Measurements from ENCODE around the gene SLFN14. TPM values are rescaled to one million over a fixed set of nuclear protein-coding genes. Genes with fewer than 3 reads are reported as not detected.

The SLFN14 gene
- polyA plus RNA-seq: under 1 TPM in 1 of 4 donors, not detected in 3; 0.07 TPM
- long read RNA-seq, donor 1: 0 reads
- long read RNA-seq, donor 2: 0 reads
- long read RNA-seq, donor 3: 0 reads
- long read RNA-seq, donor 4: 0 reads
- long read RNA-seq, donor 5: 0 reads
- long read RNA-seq, donor 6: 0 reads
- long read RNA-seq, donor 7: 0 reads
- long read RNA-seq, donor 8: 0 reads
- long read RNA-seq, donor 9: 0 reads
- long read RNA-seq, donor 10, partial matches to known transcripts: 0 of 20 reads
- long read RNA-seq, donor 10, other reads (novel, unspliced or antisense): 20 of 20 reads

- no peak within 1 kb of the TSS for H3K4me3 ChIP-seq (ENCODE audit: low read depth in 1 of 3, low read length in 3 of 3)
- WGBS, 3 donors: 22 to 36% (median 35%) methylated on average over 3 of the region's 3 CpGs
- no peak within 1 kb of the TSS for H3K27ac ChIP-seq (ENCODE audit: low read depth in 1 of 3, low read length in 2 of 3)
- DNase-seq: peak; percentile 57 to 70
- no peak for FAIRE-seq
- peaks cover 0 to 3% (median 0%) of the 10 kb centered on the region in 3 donors for H3K27me3 ChIP-seq (ENCODE audit: control insufficient read depth in 3 of 3, insufficient read depth in 3 of 3, low read length in 3 of 3)
- H3K4me1 ChIP-seq (ENCODE audit: control insufficient read depth in 3 of 3, insufficient read depth in 2 of 3, low read depth in 1 of 3, low read length in 2 of 3): no peaks in the 10 kb centered on the region
- no peaks in the 10 kb centered on the region for H3K36me3 ChIP-seq (ENCODE audit: control insufficient read depth in 3 of 3, insufficient read depth in 2 of 3, low read depth in 1 of 3, low read length in 3 of 3)
- no peaks in the 10 kb centered on the region for H3K9me3 ChIP-seq (ENCODE audit: control insufficient read depth in 2 of 2, insufficient read depth in 1 of 2, low read depth in 1 of 2, low read length in 1 of 2)
These were observed at the start of gene SLFN14 for GRCh38 chr17:35560703-35561102. Gene SLFN14, minus strand, starts transcription at chr17:35560819. Its CDS starts 2,757 bp downstream, at chr17:35558062.

GRCh38 chr17:35609831-35610230 lies 49.2 kb upstream of the SLFN14 start:
- H3K4me1 ChIP-seq (ENCODE audit: control insufficient read depth in 3 of 3, insufficient read depth in 2 of 3, low read depth in 1 of 3, low read length in 2 of 3): no peaks in the 10 kb centered on the region
- DNase-seq: no peak
- FAIRE-seq: no peak
- peaks cover 5 to 33% (median 9%) of the 10 kb centered on the region in 3 donors for H3K36me3 ChIP-seq (ENCODE audit: control insufficient read depth in 3 of 3, insufficient read depth in 2 of 3, low read depth in 1 of 3, low read length in 3 of 3)
- no peak overlapping the region for H3K27ac ChIP-seq (ENCODE audit: low read depth in 1 of 3, low read length in 2 of 3)
- H3K9me3 ChIP-seq (ENCODE audit: control insufficient read depth in 2 of 2, insufficient read depth in 1 of 2, low read depth in 1 of 2, low read length in 1 of 2): no peaks in the 10 kb centered on the region
- no peak overlapping the region for H3K4me3 ChIP-seq (ENCODE audit: low read depth in 1 of 3, low read length in 3 of 3)
- H3K27me3 ChIP-seq (ENCODE audit: control insufficient read depth in 3 of 3, insufficient read depth in 3 of 3, low read length in 3 of 3): no peaks in the 10 kb centered on the region
- 95 to 99% (median 97%) methylated on average over 4 of the region's 4 CpGs for WGBS, 3 donors

GRCh38 chr17:35607239-35607847 lies 46.7 kb upstream of the SLFN14 start:
- no peak overlapping the region for H3K27ac ChIP-seq (ENCODE audit: low read depth in 1 of 3, low read length in 2 of 3)
- FAIRE-seq (no peak), DNase-seq (no peak)
- peaks cover 3 to 36% (median 12%) of the 10 kb centered on the region in 3 donors for H3K36me3 ChIP-seq (ENCODE audit: control insufficient read depth in 3 of 3, insufficient read depth in 2 of 3, low read depth in 1 of 3, low read length in 3 of 3)
- no peaks in the 10 kb centered on the region for H3K9me3 ChIP-seq (ENCODE audit: control insufficient read depth in 2 of 2, insufficient read depth in 1 of 2, low read depth in 1 of 2, low read length in 1 of 2)
- no peaks in the 10 kb centered on the region for H3K4me1 ChIP-seq (ENCODE audit: control insufficient read depth in 3 of 3, insufficient read depth in 2 of 3, low read depth in 1 of 3, low read length in 2 of 3)
- whole genome bisulfite sequencing, 3 donors: 76 to 91% (median 79%) methylated on average over 3 of the region's 3 CpGs
- no peak overlapping the region for H3K4me3 ChIP-seq (ENCODE audit: low read depth in 1 of 3, low read length in 3 of 3)
- H3K27me3 ChIP-seq (ENCODE audit: control insufficient read depth in 3 of 3, insufficient read depth in 3 of 3, low read length in 3 of 3): no peaks in the 10 kb centered on the region

GRCh38 chr17:35605678-35606077 lies 45.1 kb upstream of the SLFN14 start:
- H3K36me3 ChIP-seq (ENCODE audit: control insufficient read depth in 3 of 3, insufficient read depth in 2 of 3, low read depth in 1 of 3, low read length in 3 of 3): peaks cover 3 to 40% (median 16%) of the 10 kb centered on the region in 3 donors
- H3K9me3 ChIP-seq (ENCODE audit: control insufficient read depth in 2 of 2, insufficient read depth in 1 of 2, low read depth in 1 of 2, low read length in 1 of 2): no peaks in the 10 kb centered on the region
- WGBS, 3 donors: 90 to 98% (median 90%) methylated on average over 2 of the region's 2 CpGs
- no peaks in the 10 kb centered on the region for H3K27me3 ChIP-seq (ENCODE audit: control insufficient read depth in 3 of 3, insufficient read depth in 3 of 3, low read length in 3 of 3)
- FAIRE-seq (no peak), DNase-seq (no peak)
- H3K4me3 ChIP-seq (ENCODE audit: low read depth in 1 of 3, low read length in 3 of 3): no peak overlapping the region
- H3K27ac ChIP-seq (ENCODE audit: low read depth in 1 of 3, low read length in 2 of 3): no peak overlapping the region
- no peaks in the 10 kb centered on the region for H3K4me1 ChIP-seq (ENCODE audit: control insufficient read depth in 3 of 3, insufficient read depth in 2 of 3, low read depth in 1 of 3, low read length in 2 of 3)

GRCh38 chr17:35603674-35604073 lies 43.1 kb upstream of the SLFN14 start:
- DNase-seq: no peak
- H3K9me3 ChIP-seq (ENCODE audit: control insufficient read depth in 2 of 2, insufficient read depth in 1 of 2, low read depth in 1 of 2, low read length in 1 of 2): no peaks in the 10 kb centered on the region
- H3K27ac ChIP-seq (ENCODE audit: low read depth in 1 of 3, low read length in 2 of 3): no peak overlapping the region
- H3K36me3 ChIP-seq (ENCODE audit: control insufficient read depth in 3 of 3, insufficient read depth in 2 of 3, low read depth in 1 of 3, low read length in 3 of 3): peaks cover 6 to 33% (median 15%) of the 10 kb centered on the region in 3 donors
- no peaks in the 10 kb centered on the region for H3K4me1 ChIP-seq (ENCODE audit: control insufficient read depth in 3 of 3, insufficient read depth in 2 of 3, low read depth in 1 of 3, low read length in 2 of 3)
- H3K4me3 ChIP-seq (ENCODE audit: low read depth in 1 of 3, low read length in 3 of 3): no peak overlapping the region
- no peaks in the 10 kb centered on the region for H3K27me3 ChIP-seq (ENCODE audit: control insufficient read depth in 3 of 3, insufficient read depth in 3 of 3, low read length in 3 of 3)
- no peak for FAIRE-seq
- WGBS, 3 donors: 86 to 94% (median 93%) methylated on average over 7 of the region's 7 CpGs

DNA sequence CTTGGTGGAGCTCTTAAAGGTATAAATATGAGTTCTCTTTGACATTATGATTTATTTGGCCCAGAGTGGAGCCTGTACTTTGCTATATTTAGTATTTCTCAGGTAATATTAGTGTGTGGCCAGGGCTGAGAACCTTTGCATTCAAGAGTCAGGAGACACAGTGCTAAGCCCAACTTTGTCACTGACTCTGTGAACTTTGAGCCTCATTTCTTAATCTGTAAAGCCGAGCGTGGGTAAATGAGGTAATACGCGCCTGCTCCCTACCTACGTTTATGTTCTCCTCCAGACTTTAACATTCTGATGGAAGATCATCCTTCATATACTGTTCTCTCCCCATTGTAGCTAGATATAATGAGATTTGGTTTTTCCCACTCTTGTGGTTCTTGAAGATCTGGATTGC lies 37.0 kb upstream of the SLFN14 start:
- Histone ChIP-seq H3K9me3 (ENCODE audit: control insufficient read depth in 2 of 2, insufficient read depth in 1 of 2, low read depth in 1 of 2, low read length in 1 of 2) (no peaks in the 10 kb centered on the region), H3K27me3 (ENCODE audit: control insufficient read depth in 3 of 3, insufficient read depth in 3 of 3, low read length in 3 of 3) (no peaks in the 10 kb centered on the region), H3K27ac (ENCODE audit: low read depth in 1 of 3, low read length in 2 of 3) (peak overlapping the region in 1 of 3 donors; percentile 87), H3K4me3 (ENCODE audit: low read depth in 1 of 3, low read length in 3 of 3) (no peak overlapping the region), H3K36me3 (ENCODE audit: control insufficient read depth in 3 of 3, insufficient read depth in 2 of 3, low read depth in 1 of 3, low read length in 3 of 3) (peaks cover 5 to 29% (median 18%) of the 10 kb centered on the region in 3 donors), H3K4me1 (ENCODE audit: control insufficient read depth in 3 of 3, insufficient read depth in 2 of 3, low read depth in 1 of 3, low read length in 2 of 3) (peaks cover 0 to 15% (median 0%) of the 10 kb centered on the region in 3 donors)
- FAIRE-seq (no peak), DNase-seq (peak; percentile 84 to 85)
- 18 to 62% (median 38%) methylated on average over 4 to 5 of the region's 5 CpGs for WGBS, 3 donors

- Histone ChIP-seq H3K27ac (ENCODE audit: low read depth in 1 of 3, low read length in 2 of 3) (peak overlapping the region in 1 of 3 donors; percentile 87), H3K4me3 (ENCODE audit: low read depth in 1 of 3, low read length in 3 of 3) (no peak overlapping the region), H3K9me3 (ENCODE audit: control insufficient read depth in 2 of 2, insufficient read depth in 1 of 2, low read depth in 1 of 2, low read length in 1 of 2) (no peaks in the 10 kb centered on the region), H3K36me3 (ENCODE audit: control insufficient read depth in 3 of 3, insufficient read depth in 2 of 3, low read depth in 1 of 3, low read length in 3 of 3) (peaks cover 5 to 28% (median 18%) of the 10 kb centered on the region in 3 donors), H3K27me3 (ENCODE audit: control insufficient read depth in 3 of 3, insufficient read depth in 3 of 3, low read length in 3 of 3) (no peaks in the 10 kb centered on the region), H3K4me1 (ENCODE audit: control insufficient read depth in 3 of 3, insufficient read depth in 2 of 3, low read depth in 1 of 3, low read length in 2 of 3) (peaks cover 0 to 15% (median 0%) of the 10 kb centered on the region in 3 donors)
- WGBS, 3 donors: 89 to 94% (median 94%) methylated on average over 47 to 54 of the region's 54 CpGs
- DNase-seq: no peak
- FAIRE-seq: no peak
These were observed 36.1 kb upstream of the SLFN14 start for GRCh38 chr17:35596530-35597233.

GRCh38 chr17:35596072-35596471 lies 35.5 kb upstream of the SLFN14 start:
- no peak for FAIRE-seq
- WGBS, 3 donors: 84 to 90% (median 86%) methylated on average over 4 of the region's 4 CpGs
- H3K27ac ChIP-seq (ENCODE audit: low read depth in 1 of 3, low read length in 2 of 3): no peak overlapping the region

More at GRCh38 chr17:35596072-35596471, 35.5 kb upstream of the SLFN14 start:
- no peaks in the 10 kb centered on the region for H3K27me3 ChIP-seq (ENCODE audit: control insufficient read depth in 3 of 3, insufficient read depth in 3 of 3, low read length in 3 of 3)
- no peak overlapping the region for H3K4me3 ChIP-seq (ENCODE audit: low read depth in 1 of 3, low read length in 3 of 3)
- peaks cover 5 to 22% (median 14%) of the 10 kb centered on the region in 3 donors for H3K36me3 ChIP-seq (ENCODE audit: control insufficient read depth in 3 of 3, insufficient read depth in 2 of 3, low read depth in 1 of 3, low read length in 3 of 3)
- H3K4me1 ChIP-seq (ENCODE audit: control insufficient read depth in 3 of 3, insufficient read depth in 2 of 3, low read depth in 1 of 3, low read length in 2 of 3): peaks cover 0 to 15% (median 0%) of the 10 kb centered on the region in 3 donors
- no peaks in the 10 kb centered on the region for H3K9me3 ChIP-seq (ENCODE audit: control insufficient read depth in 2 of 2, insufficient read depth in 1 of 2, low read depth in 1 of 2, low read length in 1 of 2)
- DNase-seq: no peak
